ENCODE data around the gene ZNF333. TPM values are rescaled to one million over a fixed set of nuclear protein-coding genes. Genes with fewer than 3 reads are reported as not detected.

ZNF333 gene
- polyA plus RNA-seq, 1 experiment: 16.4 TPM

GRCh38 chr19:14695471-14695870 lies 5.6 kb downstream of the ZNF333 start:
- DNase-seq (ENCODE audit: low read depth): no peak
- CTCF ChIA-PET: interaction anchor here (1.8 kb wide), 1 partner anchor 122 kb away, joined by 7 read pairs; no protein-coding TSS in a partner anchor

GRCh38 chr19:14699641-14700040 lies 9.8 kb downstream of the ZNF333 start:
- ChIA-PET CTCF (interaction anchor here (0.7 to 1.1 kb wide), 2 partner anchors 9 to 31 kb away, joined by 3 to 5 read pairs; no protein-coding TSS in a partner anchor), POLR2A (no interaction called here)
- Histone ChIP-seq H3K27me3 (ENCODE audit: control insufficient read depth, insufficient read depth, low read length) (no peaks in the 10 kb centered on the region), H3K4me3 (ENCODE audit: low read depth, low read length) (no peak overlapping the region), H3K36me3 (ENCODE audit: control insufficient read depth, insufficient read depth, low read length) (peaks cover 33% of the 10 kb centered on the region)
- no peak for TF ChIP-seq CTCF (IDR thresholded peaks at IDR 0.05; ENCODE audit: insufficient read depth, low read depth, low read length)
- no peak for DNase-seq (ENCODE audit: low read depth)

More at GRCh38 chr19:14695471-14695870, 5.6 kb downstream of the ZNF333 start:
- POLR2A ChIA-PET: no interaction called here
- Histone ChIP-seq H3K36me3 (ENCODE audit: control insufficient read depth, insufficient read depth, low read length) (peaks cover 19% of the 10 kb centered on the region), H3K4me3 (ENCODE audit: low read depth, low read length) (no peak overlapping the region), H3K27me3 (ENCODE audit: control insufficient read depth, insufficient read depth, low read length) (no peaks in the 10 kb centered on the region)
- no peak for TF ChIP-seq CTCF (IDR thresholded peaks at IDR 0.05; ENCODE audit: insufficient read depth, low read depth, low read length)

- ChIA-PET CTCF (interaction anchor here (0.6 to 1.1 kb wide), 3 partner anchors 10 to 127 kb away, joined by 3 to 5 read pairs (median 4); no protein-coding TSS in a partner anchor), POLR2A (no interaction called here)
- DNase-seq (ENCODE audit: low read depth): no peak
- Histone ChIP-seq H3K36me3 (ENCODE audit: control insufficient read depth, insufficient read depth, low read length) (peaks cover 30% of the 10 kb centered on the region), H3K27me3 (ENCODE audit: control insufficient read depth, insufficient read depth, low read length) (no peaks in the 10 kb centered on the region), H3K4me3 (ENCODE audit: low read depth, low read length) (no peak overlapping the region)
- TF ChIP-seq CTCF (IDR thresholded peaks at IDR 0.05; ENCODE audit: insufficient read depth, low read depth, low read length): no peak
These were observed 11.0 kb downstream of the ZNF333 start for GRCh38 chr19:14700711-14701375.

- no peak overlapping the region for H3K4me3 ChIP-seq (ENCODE audit: low read depth, low read length)
- ChIA-PET CTCF (no interaction called here), POLR2A (no interaction called here)
- no peak for DNase-seq (ENCODE audit: low read depth)
- H3K36me3 ChIP-seq (ENCODE audit: control insufficient read depth, insufficient read depth, low read length): peaks cover 36% of the 10 kb centered on the region
- TF ChIP-seq CTCF (IDR thresholded peaks at IDR 0.05; ENCODE audit: insufficient read depth, low read depth, low read length): no peak
- H3K27me3 ChIP-seq (ENCODE audit: control insufficient read depth, insufficient read depth, low read length): no peaks in the 10 kb centered on the region
These were observed 14.0 kb downstream of the ZNF333 start for GRCh38 chr19:14703833-14704232.

GRCh38 chr19:14704450-14704849 lies 14.6 kb downstream of the ZNF333 start:
- ChIA-PET POLR2A (no interaction called here), CTCF (no interaction called here)
- DNase-seq (ENCODE audit: low read depth): no peak
- Histone ChIP-seq H3K36me3 (ENCODE audit: control insufficient read depth, insufficient read depth, low read length) (peaks cover 32% of the 10 kb centered on the region), H3K4me3 (ENCODE audit: low read depth, low read length) (no peak overlapping the region), H3K27me3 (ENCODE audit: control insufficient read depth, insufficient read depth, low read length) (no peaks in the 10 kb centered on the region)
- TF ChIP-seq CTCF (IDR thresholded peaks at IDR 0.05; ENCODE audit: insufficient read depth, low read depth, low read length): no peak

Data from BJ (cell line).